ENCODE measurements around the gene EVA1A.

The EVA1A gene

DNA sequence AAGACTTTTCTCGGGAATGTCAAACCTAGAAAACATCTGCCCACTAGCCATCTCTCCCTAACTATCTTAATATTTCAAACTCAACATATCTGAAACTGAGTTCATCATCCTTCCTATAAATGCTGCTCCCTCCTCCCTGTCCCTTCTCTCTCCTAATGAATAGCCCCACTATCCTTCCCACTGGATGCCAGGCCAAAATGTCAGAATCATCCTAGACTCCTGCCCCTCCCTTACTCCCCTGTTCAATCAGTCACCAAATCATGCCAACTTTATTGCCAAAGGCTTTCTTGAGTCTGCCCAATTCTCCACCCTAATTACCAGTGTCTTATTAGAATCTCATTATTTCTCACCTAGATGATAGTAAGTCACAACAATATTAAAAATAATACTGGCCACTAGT, 8.5 kb downstream of the EVA1A start:
- no peaks in the 10 kb centered on the region for H3K36me3 Mint-ChIP-seq (ENCODE audit: insufficient read depth)
- H3K9me3 Mint-ChIP-seq, result no peaks in the 10 kb centered on the region
- H3K4me3 Mint-ChIP-seq, result no peak overlapping the region
- no peak for ATAC-seq (replicated peaks)
- H3K27ac Mint-ChIP-seq, result no peak overlapping the region
- DNase-seq, result no peak
- peaks cover 45 to 50% of the 10 kb centered on the region in 2 donors for H3K27me3 Mint-ChIP-seq
- no peaks in the 10 kb centered on the region for H3K4me1 Mint-ChIP-seq (ENCODE audit: low read depth in 2 of 2)

DNA sequence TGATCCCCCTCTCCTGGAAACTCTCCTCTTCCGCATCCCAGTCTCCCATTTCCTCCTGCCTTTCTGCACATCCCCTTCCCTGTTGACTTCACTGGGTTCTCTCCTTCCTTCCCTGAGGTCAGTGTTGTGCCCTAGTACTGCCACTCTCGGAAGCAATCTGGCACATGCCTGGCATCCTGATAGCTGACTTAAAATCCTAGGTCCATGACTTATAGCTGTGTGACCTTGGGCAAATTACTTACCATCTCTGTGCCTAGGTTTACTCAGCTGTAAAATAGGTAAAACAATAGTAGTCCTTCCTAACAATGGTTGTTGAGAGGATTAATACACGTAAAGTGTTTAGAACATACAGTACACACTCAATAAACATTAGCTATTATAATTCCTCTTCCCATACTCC, 9.3 kb downstream of the EVA1A start:
- no peaks in the 10 kb centered on the region for H3K9me3 Mint-ChIP-seq
- DNase-seq, result no peak

DNA sequence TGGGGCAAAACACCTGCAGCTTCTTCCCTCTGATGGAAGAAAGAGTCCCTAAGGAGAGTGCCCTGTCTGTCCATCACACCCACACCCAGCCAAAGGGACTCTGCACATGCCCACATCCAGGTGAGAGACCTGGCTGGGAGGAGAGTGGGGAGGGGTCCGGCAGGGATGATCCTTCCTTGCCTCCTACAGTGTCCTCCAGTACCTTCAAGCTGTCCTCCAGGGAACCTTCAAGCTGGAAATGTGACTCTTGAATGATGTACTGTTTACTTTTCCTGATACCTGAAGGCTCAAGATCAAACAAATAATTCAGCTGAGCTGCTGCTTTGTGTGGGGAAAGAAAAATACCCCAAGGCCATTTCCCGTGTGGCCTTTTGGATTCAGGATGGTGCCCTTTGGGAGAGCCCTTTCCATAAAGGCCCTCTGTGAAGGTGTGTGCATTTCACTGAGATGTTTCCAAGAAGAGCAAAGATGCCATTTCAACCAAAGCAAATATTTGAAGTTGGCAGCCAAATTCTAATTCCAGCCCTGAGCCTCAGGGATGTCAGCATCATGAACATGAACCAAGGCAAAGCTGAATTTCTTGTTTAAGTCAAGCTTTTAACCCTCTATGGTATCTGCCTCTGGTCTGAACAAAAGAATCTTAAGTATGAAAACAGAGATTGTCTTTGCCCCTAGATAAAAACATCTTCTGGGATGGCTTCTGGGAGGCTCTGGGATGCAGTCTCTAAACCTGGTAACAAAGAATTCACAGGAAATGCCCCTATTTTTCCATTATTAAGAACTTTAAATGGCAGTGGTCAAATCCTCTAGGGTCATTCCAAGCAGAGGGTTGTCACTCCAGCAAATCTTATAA, 11.1 kb downstream of the EVA1A start:
- Mint-ChIP-seq H3K27me3 (peaks cover 33 to 44% of the 10 kb centered on the region in 2 donors), H3K4me3 (no peak overlapping the region), H3K27ac (no peak overlapping the region), H3K4me1 (ENCODE audit: low read depth in 2 of 2) (no peaks in the 10 kb centered on the region), H3K9me3 (no peaks in the 10 kb centered on the region), H3K36me3 (ENCODE audit: insufficient read depth) (peaks cover 2% of the 10 kb centered on the region)
- ATAC-seq (replicated peaks) (no peak), DNase-seq (no peak)

More for the DNA sequence above, 9.3 kb downstream of the EVA1A start:
- no peak for ATAC-seq (replicated peaks)
- Mint-ChIP-seq H3K4me3 (no peak overlapping the region), H3K27ac (no peak overlapping the region), H3K36me3 (ENCODE audit: insufficient read depth) (no peaks in the 10 kb centered on the region), H3K27me3 (peaks cover 44 to 50% of the 10 kb centered on the region in 2 donors), H3K4me1 (ENCODE audit: low read depth in 2 of 2) (no peaks in the 10 kb centered on the region)

DNA sequence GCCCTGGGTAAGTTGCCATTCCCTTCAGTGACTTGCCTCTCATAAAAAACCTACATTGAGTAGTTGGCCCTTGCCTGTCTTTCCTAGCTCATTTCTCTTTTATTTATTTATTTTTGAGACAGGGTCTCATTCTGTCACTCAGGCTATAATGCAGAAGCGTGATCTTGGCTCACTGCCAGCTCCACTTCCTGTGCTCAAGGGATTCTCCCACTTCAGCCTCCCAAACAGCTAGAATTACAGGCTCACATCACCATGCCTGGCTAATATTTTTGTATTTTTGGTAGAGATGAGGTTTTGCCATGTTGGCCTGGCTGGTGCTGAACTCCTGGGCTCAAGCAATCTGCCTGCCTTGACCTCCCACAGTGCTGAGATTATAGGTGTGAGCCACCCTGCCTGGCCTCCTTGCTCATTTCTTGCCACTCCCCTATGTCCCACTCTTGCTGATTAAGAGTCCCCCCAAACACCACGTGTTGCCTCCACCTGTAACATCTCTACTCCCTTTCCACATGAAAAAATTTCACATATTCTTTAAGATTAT, 12.6 kb downstream of the EVA1A start:
- no peak for DNase-seq
- H3K27me3 Mint-ChIP-seq, result peaks cover 30 to 44% of the 10 kb centered on the region in 2 donors
- H3K4me3 Mint-ChIP-seq, result no peak overlapping the region
- no peak overlapping the region for H3K27ac Mint-ChIP-seq
- H3K4me1 Mint-ChIP-seq (ENCODE audit: low read depth in 2 of 2), result no peaks in the 10 kb centered on the region
- H3K36me3 Mint-ChIP-seq (ENCODE audit: insufficient read depth), result peaks cover 2% of the 10 kb centered on the region
- H3K9me3 Mint-ChIP-seq, result no peaks in the 10 kb centered on the region
- ATAC-seq (replicated peaks), result no peak

DNA sequence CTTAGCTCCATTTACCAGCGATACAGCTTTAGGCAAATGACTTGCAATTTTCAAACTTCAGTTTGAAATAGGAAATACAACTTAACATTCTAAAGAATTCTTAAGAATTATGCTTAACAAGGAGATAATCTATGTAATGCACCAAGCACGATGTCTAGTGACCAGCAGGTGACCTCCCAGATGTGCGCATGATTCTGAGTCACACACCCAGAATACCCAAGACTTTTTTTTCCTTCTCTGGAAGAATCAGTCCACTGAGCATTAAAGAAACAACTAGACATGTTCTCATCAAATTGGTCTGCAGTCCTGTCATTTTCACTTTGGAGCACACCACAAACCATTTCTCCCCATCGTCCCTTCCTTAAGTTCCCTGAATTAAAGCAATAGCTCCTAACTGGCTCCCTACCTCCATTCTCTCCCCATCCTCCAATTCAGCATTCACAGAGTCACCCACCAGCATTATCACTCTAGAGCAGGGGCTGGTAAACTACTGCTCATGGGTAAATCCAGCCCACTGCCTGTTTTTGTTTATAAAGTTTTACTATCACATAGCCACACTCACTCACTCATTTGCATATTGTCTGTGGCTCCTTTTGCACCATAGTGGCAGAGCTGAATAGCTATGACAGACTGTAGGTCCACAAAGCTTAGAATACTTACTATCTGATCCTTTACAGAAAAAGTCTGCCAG, 13.2 kb downstream of the EVA1A start:
- H3K9me3 Mint-ChIP-seq, result peaks cover under 1 to 2% of the 10 kb centered on the region in 2 donors
- peaks cover 2% of the 10 kb centered on the region for H3K36me3 Mint-ChIP-seq (ENCODE audit: insufficient read depth)
- H3K4me1 Mint-ChIP-seq (ENCODE audit: low read depth in 2 of 2), result no peaks in the 10 kb centered on the region
- H3K4me3 Mint-ChIP-seq, result no peak overlapping the region
- ATAC-seq (replicated peaks) (no peak), DNase-seq (no peak)
- H3K27me3 Mint-ChIP-seq, result peaks cover 27 to 43% of the 10 kb centered on the region in 2 donors
- no peak overlapping the region for H3K27ac Mint-ChIP-seq

DNA sequence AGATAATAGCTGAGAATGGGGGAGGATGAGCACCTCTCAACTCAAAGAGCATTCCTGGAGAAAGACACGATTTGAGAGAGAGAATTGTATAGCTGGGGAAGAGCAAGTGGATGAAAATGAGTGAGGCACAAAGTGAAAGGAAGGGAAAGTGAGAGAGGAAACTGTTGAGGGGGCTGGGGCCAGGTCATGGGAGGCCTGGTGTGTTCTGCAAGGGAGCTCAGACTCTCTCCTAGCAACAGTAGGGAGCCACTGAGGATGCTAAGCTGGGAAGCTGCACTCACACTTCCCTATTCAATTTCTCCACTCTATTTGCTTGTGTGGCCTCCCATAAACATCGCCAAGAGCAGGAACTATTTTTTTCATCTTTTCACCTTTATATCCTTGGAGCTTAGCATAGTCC, 14.8 kb downstream of the EVA1A start:
- DNase-seq (no peak), ATAC-seq (replicated peaks) (no peak)
- Mint-ChIP-seq H3K4me1 (ENCODE audit: low read depth in 2 of 2) (no peaks in the 10 kb centered on the region), H3K27ac (no peak overlapping the region), H3K4me3 (no peak overlapping the region), H3K36me3 (ENCODE audit: insufficient read depth) (peaks cover 2% of the 10 kb centered on the region), H3K27me3 (peaks cover 18 to 28% of the 10 kb centered on the region in 2 donors), H3K9me3 (peaks cover 2 to 11% of the 10 kb centered on the region in 2 donors)

DNA sequence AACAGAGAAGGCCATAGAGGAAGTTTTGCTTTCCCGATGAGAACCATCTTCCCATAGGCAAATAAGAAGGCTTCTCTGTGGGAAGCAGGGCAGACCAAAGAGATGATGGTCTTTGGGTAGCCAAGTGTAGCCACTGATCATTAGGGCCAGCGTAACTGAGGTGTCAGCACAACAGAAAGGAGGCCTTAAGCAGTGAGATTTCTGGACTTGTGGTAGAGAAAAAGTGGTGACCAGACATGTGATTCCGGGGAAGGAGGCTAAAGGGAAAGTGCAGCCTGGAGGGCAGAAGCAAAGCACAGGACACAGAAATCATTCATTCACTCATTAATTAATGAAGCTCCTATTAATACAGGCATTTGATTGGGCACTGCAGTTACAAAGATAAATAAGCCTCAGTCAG, 15.4 kb downstream of the EVA1A start:
- no peak overlapping the region for H3K4me3 Mint-ChIP-seq
- H3K4me1 Mint-ChIP-seq (ENCODE audit: low read depth in 2 of 2), result no peaks in the 10 kb centered on the region
- peaks cover 2% of the 10 kb centered on the region for H3K36me3 Mint-ChIP-seq (ENCODE audit: insufficient read depth)
- ATAC-seq (replicated peaks) (no peak), DNase-seq (no peak)
- no peak overlapping the region for H3K27ac Mint-ChIP-seq
- peaks cover 15 to 22% of the 10 kb centered on the region in 2 donors for H3K27me3 Mint-ChIP-seq
- peaks cover 2 to 11% of the 10 kb centered on the region in 2 donors for H3K9me3 Mint-ChIP-seq

DNA sequence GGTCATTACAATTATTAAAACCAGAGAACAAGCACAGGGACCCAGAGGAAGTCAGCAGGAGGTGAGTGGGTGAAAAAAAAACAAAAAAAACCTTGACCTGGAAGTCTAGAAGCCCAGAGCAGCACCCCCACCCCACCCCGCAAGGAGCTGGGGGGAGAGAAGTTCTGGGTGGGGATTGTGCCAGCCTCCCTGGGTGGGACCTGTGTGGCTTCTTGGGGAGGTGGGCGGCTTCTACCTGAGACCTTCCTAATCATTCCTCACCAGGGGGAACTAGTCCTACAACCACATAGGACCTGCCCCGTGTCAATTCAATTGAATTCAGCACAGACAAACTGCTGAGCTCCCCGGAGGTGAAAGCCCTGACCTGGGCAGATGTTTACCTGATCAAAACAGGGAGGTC, 17.3 kb downstream of the EVA1A start:
- H3K4me3 Mint-ChIP-seq, result no peak overlapping the region
- peaks cover 2% of the 10 kb centered on the region for H3K36me3 Mint-ChIP-seq (ENCODE audit: insufficient read depth)
- DNase-seq (no peak), ATAC-seq (replicated peaks) (no peak)
- no peaks in the 10 kb centered on the region for H3K4me1 Mint-ChIP-seq (ENCODE audit: low read depth in 2 of 2)
- peaks cover 2 to 11% of the 10 kb centered on the region in 2 donors for H3K9me3 Mint-ChIP-seq
- peaks cover 12 to 28% of the 10 kb centered on the region in 2 donors for H3K27me3 Mint-ChIP-seq
- no peak overlapping the region for H3K27ac Mint-ChIP-seq

DNA sequence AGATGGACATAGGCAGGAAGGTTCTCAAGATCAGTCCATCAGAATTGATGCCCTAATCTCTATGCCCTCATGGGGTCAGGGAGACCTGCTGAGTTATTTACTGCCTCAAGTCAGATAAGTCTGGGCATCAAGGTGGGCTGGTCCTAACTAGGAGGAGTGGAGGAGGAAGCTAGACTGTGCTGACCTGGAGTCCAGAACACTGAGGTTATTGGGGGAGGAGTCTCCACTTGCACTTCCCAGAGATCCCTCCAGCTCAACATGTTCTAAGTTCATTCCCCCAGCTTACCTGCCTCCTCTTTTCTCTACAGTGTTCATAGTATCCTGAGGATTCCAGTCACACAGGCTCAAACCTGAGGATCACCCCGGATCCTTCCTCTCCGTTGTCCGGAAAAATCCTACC, 19.3 kb downstream of the EVA1A start:
- Mint-ChIP-seq H3K27me3 (peaks cover 6 to 16% of the 10 kb centered on the region in 2 donors), H3K9me3 (peaks cover 2 to 11% of the 10 kb centered on the region in 2 donors), H3K27ac (no peak overlapping the region), H3K4me3 (no peak overlapping the region), H3K36me3 (ENCODE audit: insufficient read depth) (peaks cover 2% of the 10 kb centered on the region), H3K4me1 (ENCODE audit: low read depth in 2 of 2) (no peaks in the 10 kb centered on the region)
- DNase-seq (no peak), ATAC-seq (replicated peaks) (no peak)

DNA sequence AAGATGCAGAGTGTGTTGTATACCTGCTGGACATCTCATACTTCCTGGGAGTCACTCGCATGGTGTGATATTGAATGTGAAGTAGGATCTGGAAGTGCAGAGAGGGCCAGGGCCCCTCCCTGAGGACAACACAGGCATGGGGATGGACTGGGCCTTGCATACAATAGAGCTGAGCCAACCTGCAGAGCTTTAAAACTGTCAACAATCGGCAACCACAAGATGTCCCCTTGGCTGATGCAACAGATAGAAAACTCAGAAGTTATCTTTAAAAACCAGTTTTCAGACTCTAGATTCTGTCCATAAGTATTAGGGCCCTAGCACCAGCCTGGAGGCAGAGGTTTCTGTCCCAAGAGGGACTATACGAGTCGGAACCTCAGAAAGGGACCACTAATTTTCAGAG, 19.7 kb downstream of the EVA1A start:
- H3K4me1 Mint-ChIP-seq (ENCODE audit: low read depth in 2 of 2), result no peaks in the 10 kb centered on the region
- H3K9me3 Mint-ChIP-seq, result peaks cover 2 to 11% of the 10 kb centered on the region in 2 donors
- H3K27me3 Mint-ChIP-seq, result peaks cover 6 to 16% of the 10 kb centered on the region in 2 donors
- H3K36me3 Mint-ChIP-seq (ENCODE audit: insufficient read depth), result peaks cover 2% of the 10 kb centered on the region
- ATAC-seq (replicated peaks) (no peak), DNase-seq (no peak)
- H3K27ac Mint-ChIP-seq, result no peak overlapping the region
- H3K4me3 Mint-ChIP-seq, result no peak overlapping the region

DNA sequence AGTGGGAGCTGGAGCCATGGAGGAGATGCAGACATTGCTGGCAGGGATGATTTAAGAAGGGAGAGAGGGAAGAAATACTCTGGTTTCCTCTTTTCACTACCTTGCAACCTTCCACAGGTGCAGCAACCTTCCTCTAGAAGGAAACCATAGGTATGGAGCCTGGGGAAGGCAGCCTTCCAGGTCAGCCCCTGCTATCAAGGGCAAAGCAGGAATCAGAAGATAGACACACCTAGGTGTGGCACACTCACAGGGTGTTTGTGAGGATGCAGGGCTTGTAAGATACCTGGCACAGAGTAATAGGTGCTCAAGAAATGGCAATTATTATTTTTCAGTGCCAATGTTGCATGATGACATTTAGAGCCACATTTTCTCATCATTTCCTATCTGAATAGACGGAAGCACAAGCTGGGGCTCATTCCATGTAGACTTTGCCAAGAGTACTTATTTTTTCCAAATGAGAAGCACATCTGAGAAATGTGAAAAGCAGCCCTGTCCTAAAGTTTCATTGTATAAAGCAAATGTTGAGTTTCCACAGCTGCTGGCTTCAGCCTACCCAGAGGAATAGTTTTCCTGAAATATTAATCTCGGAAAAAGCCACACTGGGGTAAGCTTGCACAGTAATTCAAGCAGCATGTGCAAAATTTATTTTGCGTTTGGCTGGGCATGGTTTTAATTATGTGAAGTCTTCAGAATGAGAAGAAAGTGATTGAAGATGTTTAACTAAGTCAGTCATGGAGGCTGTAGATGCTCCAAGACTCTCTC, 20.6 kb downstream of the EVA1A start:
- Mint-ChIP-seq H3K27ac (no peak overlapping the region), H3K4me1 (ENCODE audit: low read depth in 2 of 2) (no peaks in the 10 kb centered on the region), H3K4me3 (no peak overlapping the region), H3K27me3 (peaks cover 6 to 11% of the 10 kb centered on the region in 2 donors), H3K9me3 (peaks cover 2 to 11% of the 10 kb centered on the region in 2 donors), H3K36me3 (ENCODE audit: insufficient read depth) (no peaks in the 10 kb centered on the region)
- ATAC-seq (replicated peaks) (no peak), DNase-seq (no peak)

DNA sequence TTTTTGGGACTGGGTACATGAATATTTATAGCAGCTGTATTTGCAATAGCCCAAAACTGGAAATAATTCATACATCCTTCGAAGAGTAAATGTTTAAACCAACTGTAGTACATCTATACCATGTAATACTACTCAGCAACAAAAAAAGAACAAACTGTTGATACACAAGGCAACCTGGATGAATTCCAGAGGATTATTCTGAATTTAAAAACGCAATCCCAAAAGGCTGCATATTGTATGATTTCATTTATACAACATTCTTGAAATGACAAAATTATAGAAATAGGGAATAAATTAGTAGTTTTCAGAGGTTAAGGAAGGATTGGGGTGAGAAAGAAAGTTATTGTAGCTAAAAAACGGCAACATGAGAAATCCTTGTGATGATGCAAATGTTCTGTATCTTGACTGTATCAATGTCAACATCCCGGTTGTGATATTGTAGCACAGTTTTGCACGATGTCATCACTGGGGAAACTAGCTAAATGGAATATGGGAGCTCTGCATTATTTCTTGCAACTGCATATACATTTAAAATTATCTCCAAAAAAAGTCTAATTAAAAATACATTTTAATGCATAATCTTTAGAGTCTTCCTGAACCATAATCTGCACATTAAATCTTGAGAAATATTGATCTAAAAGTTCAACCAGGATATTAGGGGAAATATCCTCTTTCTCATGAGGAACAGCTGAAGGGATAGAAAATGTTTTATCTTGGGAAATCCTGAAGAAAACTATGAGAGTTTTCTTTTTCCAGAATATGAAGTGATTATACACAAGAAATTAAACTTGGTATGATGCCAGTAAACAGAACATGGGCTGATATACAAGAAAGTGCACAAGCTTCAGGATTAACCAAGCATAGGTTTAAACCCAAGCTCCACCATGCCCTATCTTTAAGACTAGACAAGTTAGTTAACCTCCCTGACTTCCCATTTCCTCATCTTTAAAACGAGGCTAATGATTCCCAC, 21.9 kb downstream of the EVA1A start:
- Mint-ChIP-seq H3K36me3 (ENCODE audit: insufficient read depth) (no peaks in the 10 kb centered on the region), H3K27ac (no peak overlapping the region), H3K27me3 (peaks cover 6 to 9% of the 10 kb centered on the region in 2 donors), H3K9me3 (peaks cover 2 to 11% of the 10 kb centered on the region in 2 donors), H3K4me3 (no peak overlapping the region), H3K4me1 (ENCODE audit: low read depth in 2 of 2) (no peaks in the 10 kb centered on the region)
- no peak for ATAC-seq (replicated peaks)
- no peak for DNase-seq

Measured in effector memory CD8-positive, alpha-beta T cell (primary cell).